Neural crest cell (in vitro differentiated cells): ENCODE data around the gene RASGRF2. TPM values are rescaled to one million over a fixed set of nuclear protein-coding genes. Genes with fewer than 3 reads are reported as not detected.

Experiments
- DNase-seq: peaks from one replicate; pipeline ENCODE4 v3.0.0; 2021; ENCODE audit warnings: low read depth, mixed read lengths, low spot score
- H3K27ac Mint-ChIP-seq: one replicate; pipeline ENCODE4 v1.8.0; 2021; ENCODE audit warnings: mild to moderate bottlenecking, mixed read lengths; ENCODE audit not compliant: unreplicated experiment
- H3K27me3 Mint-ChIP-seq: 2 replicates; pipeline ENCODE4 v1.8.0; 2021; ENCODE audit warnings: low read depth, mild to moderate bottlenecking, mixed read lengths
- H3K36me3 Mint-ChIP-seq: 2 replicates; pipeline ENCODE4 v1.8.0; 2021; ENCODE audit warnings: low read depth, mild to moderate bottlenecking, mixed read lengths
- H3K4me1 Mint-ChIP-seq: 2 replicates; pipeline ENCODE4 v1.8.0; 2021; ENCODE audit warnings: mixed read lengths
- H3K4me3 Mint-ChIP-seq: one replicate; pipeline ENCODE4 v1.8.0; 2021; ENCODE audit warnings: mild to moderate bottlenecking, mixed read lengths
- H3K9me3 Mint-ChIP-seq: 2 replicates; pipeline ENCODE4 v1.8.0; 2021; ENCODE audit warnings: mixed read lengths
- total RNA-seq: library from RNA; stranded (reverse); gene quantifications from 2 replicates; pipeline ENCODE4 v1.2.1, GENCODE V29; 2021
- TF ChIP-seq, protein P1 (sequence below): fragments of 200-600 bp; sonication (generic); conservative IDR thresholded peaks from 2 replicates; pipeline ENCODE4 v1.5.0; 2021; ENCODE audit warnings: antibody characterized with exemption, mild to moderate bottlenecking

Gene RASGRF2
- total RNA-seq, 1 donor from 2014 or later, result 0.19 TPM

DNA sequence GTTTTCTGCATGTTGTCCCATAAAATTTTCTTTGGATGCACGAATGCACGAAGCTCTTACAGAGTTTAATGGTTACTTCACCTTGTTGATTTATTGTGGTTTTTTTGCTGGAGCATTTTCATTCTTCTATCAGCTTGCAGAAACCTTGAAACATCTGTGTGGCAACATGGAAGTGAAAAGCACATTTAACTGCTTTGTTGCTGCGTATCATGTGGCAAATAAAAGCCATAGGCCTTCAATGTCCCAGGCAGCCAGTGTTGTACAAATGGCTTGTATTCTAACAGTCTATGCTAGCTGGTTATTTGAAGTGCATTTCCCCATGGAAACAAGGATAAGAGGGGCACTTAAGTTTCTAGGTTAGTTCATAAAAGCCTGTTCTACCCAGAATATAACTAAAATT lies 42.5 kb upstream of the RASGRF2 start:
- TF ChIP-seq, protein P1, sequence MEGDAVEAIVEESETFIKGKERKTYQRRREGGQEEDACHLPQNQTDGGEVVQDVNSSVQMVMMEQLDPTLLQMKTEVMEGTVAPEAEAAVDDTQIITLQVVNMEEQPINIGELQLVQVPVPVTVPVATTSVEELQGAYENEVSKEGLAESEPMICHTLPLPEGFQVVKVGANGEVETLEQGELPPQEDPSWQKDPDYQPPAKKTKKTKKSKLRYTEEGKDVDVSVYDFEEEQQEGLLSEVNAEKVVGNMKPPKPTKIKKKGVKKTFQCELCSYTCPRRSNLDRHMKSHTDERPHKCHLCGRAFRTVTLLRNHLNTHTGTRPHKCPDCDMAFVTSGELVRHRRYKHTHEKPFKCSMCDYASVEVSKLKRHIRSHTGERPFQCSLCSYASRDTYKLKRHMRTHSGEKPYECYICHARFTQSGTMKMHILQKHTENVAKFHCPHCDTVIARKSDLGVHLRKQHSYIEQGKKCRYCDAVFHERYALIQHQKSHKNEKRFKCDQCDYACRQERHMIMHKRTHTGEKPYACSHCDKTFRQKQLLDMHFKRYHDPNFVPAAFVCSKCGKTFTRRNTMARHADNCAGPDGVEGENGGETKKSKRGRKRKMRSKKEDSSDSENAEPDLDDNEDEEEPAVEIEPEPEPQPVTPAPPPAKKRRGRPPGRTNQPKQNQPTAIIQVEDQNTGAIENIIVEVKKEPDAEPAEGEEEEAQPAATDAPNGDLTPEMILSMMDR, result no peak
- Mint-ChIP-seq H3K27me3 (no peaks in the 10 kb centered on the region), H3K36me3 (no peaks in the 10 kb centered on the region), H3K27ac (no peak overlapping the region), H3K4me1 (peaks cover 9% of the 10 kb centered on the region), H3K9me3 (peaks cover 3% of the 10 kb centered on the region), H3K4me3 (no peak overlapping the region)
- DNase-seq, result no peak

DNA sequence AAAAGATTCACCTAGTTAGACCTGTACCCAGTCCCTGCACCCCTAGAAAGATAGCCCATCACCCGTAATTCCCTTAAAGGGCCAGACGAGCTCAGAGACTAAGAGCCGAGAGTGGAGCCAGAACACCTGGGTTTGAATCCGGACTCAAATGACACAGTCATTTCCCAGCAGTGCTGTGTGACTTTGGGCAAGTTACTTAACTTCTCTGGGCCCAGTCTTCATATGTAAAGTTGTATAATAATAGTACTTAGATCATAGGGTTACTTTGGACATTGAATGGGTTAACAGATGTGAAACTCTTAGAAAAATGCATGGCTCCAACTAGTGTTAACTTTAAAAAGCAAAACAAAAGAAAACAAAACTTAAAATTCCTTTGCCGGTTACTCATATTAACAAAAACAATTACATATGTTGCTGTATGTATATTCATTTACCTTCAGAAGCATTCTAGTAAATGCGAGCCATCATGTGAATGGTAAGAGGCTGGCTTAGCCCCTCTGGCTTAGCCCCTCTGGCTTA lies 40.4 kb upstream of the RASGRF2 start:
- H3K27me3 Mint-ChIP-seq, result no peaks in the 10 kb centered on the region
- no peak overlapping the region for H3K27ac Mint-ChIP-seq
- H3K36me3 Mint-ChIP-seq, result no peaks in the 10 kb centered on the region
- H3K4me1 Mint-ChIP-seq, result peaks cover 9% of the 10 kb centered on the region
- DNase-seq, result no peak
- TF ChIP-seq, protein P1, result no peak
- no peak overlapping the region for H3K4me3 Mint-ChIP-seq
- H3K9me3 Mint-ChIP-seq, result no peaks in the 10 kb centered on the region

DNA sequence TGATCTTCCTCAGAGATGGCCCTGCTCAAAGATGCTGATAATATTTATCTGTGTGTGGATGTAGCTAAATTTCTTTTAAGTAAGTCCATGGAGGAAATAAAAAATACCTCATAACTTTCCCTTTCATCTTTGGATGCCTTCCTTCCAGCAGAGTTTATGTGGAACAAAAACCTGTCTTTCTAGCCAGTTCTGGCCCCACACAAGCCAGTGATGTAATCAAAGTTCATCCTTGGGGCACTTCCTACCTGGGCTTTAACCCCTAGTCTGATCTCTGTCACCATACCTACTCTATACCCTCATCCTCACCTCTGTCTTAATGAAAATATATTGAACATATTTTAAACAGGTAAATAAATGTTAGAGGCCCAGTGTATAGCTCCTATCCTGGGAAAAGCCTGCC lies 39.8 kb upstream of the RASGRF2 start:
- no peaks in the 10 kb centered on the region for H3K36me3 Mint-ChIP-seq
- no peaks in the 10 kb centered on the region for H3K9me3 Mint-ChIP-seq
- no peaks in the 10 kb centered on the region for H3K27me3 Mint-ChIP-seq
- no peak overlapping the region for H3K4me3 Mint-ChIP-seq
- H3K4me1 Mint-ChIP-seq, result peaks cover 9% of the 10 kb centered on the region
- H3K27ac Mint-ChIP-seq, result no peak overlapping the region
- TF ChIP-seq, protein P1, result no peak
- DNase-seq, result no peak

DNA sequence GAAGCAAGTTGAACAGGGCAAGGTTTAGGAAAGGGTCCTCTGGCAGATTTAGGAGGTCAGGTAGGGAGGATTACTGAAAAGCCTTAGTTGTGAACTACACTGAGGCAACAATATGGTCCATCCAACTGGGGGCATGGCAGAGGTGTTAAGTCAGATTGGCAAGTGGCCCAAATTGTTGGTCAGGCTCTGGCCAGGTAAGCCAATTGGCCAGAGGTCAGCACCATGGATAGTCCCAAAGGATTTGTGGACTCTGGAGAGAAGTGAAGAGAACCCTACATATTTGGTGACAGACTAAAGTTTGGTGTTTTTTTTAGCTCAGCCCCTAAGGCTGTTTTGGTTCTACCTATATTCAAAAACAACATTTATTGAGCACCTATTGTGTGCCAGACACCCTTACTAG lies 39.1 kb upstream of the RASGRF2 start:
- Mint-ChIP-seq H3K4me3 (no peak overlapping the region), H3K36me3 (no peaks in the 10 kb centered on the region), H3K9me3 (no peaks in the 10 kb centered on the region), H3K4me1 (peaks cover 16% of the 10 kb centered on the region), H3K27me3 (no peaks in the 10 kb centered on the region), H3K27ac (no peak overlapping the region)
- no peak for DNase-seq
- TF ChIP-seq, protein P1, result no peak

DNA sequence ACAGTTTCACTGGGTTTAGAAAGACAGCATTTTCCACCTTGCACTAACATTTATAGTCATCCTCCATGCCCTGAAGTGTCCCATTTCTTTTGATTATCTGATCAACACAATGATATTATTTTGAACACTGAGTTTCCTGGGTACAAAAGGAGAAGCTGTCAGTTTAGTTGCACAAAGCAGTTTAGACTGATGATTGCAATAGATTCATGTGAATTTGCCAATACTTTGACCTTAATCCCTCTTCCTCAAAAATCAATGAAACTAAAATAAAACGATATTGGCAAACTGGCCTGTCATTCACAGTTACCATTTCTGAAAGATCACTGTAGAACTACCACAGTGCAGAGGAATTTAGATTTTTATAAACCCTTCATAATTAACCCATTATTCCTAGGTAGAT lies 34.2 kb upstream of the RASGRF2 start:
- H3K27me3 Mint-ChIP-seq, result no peaks in the 10 kb centered on the region
- H3K4me3 Mint-ChIP-seq, result no peak overlapping the region
- H3K9me3 Mint-ChIP-seq, result no peaks in the 10 kb centered on the region
- TF ChIP-seq, protein P1, result no peak
- no peaks in the 10 kb centered on the region for H3K36me3 Mint-ChIP-seq
- DNase-seq, result no peak
- H3K4me1 Mint-ChIP-seq, result peaks cover 22% of the 10 kb centered on the region
- peak overlapping the region; percentile 4 for H3K27ac Mint-ChIP-seq

DNA sequence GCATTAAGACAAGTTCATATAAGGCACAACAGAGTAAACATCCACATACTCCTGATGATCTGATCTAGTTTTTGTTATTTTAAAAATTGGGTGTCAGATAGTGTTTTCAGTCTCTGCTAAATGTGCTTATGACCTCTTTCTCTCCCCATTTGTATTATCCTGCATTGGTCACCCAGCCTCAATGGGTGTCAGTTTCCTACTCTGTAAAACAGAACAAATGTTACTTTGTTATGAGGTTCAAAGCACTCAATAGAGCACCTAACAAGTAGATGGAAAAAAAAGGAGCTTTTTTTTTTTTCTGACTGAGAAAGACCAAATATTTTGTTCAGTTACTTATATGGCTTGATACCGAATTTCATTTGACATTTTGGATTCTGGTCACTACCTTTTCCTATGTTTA lies 33.6 kb upstream of the RASGRF2 start:
- no peak overlapping the region for H3K4me3 Mint-ChIP-seq
- no peak overlapping the region for H3K27ac Mint-ChIP-seq
- H3K4me1 Mint-ChIP-seq, result peaks cover 22% of the 10 kb centered on the region
- no peaks in the 10 kb centered on the region for H3K36me3 Mint-ChIP-seq
- H3K9me3 Mint-ChIP-seq, result no peaks in the 10 kb centered on the region
- H3K27me3 Mint-ChIP-seq, result no peaks in the 10 kb centered on the region
- no peak for DNase-seq
- TF ChIP-seq, protein P1, result no peak
